Ecto neural progenitor cell (in vitro differentiated cells): ENCODE measurements around the gene LDLRAD2.
"Not testable (repeated sequence)": the region's sequence is repeated elsewhere in the genome, so short reads cannot be mapped to it uniquely, and the experiment has no call there.

ENCODE experiments used
- DNase-seq: peaks from one replicate; pipeline ENCODE4 v3.0.0-alpha.2; 2018; ENCODE audit warnings: low spot score

Gene LDLRAD2

DNA sequence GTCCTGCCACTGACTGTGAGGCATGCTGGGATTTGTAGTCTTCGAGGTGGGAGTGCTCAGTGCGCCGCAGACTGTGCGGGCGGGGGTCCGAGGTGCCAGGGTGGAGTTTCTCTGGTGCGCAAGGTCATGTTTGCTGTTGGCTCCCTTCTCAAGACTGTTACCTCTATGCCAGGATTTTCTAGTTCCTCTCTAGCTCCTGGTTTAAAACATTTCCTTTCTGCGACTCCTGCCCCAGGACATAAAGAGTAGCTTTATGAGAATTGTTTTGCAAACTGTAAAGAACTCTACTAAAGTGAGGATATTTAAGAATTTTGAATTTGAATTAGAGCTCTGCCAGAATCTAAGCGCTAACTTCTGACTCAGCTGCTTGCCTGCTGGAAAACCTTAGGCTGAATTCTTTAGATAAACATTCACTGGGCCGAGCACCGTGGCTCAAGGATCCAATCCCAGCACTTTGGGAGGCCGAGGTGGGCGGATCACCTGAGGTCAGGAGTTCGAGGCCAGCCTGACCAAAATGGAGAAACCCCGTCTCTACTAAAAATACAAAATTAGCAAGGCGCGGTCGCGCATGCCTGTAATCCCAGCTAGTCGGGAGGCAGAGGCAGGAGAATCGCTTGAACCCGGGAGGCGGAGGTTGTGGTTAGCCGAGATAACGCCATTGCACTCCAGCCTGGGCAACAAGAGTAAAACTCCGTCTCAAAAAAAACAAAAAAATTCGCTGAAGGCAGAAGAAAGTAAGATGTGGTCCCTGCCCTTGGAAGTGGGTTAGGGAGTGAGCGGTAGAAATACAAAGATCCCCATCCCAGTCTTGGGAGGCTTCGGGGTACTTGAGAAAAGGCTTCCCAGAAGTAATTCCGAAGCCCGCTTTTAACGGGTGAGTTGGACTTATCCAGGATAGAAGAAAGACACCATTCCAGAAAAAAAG lies 28.1 kb upstream of the LDLRAD2 start:
- peak; percentile 93 for DNase-seq

DNA sequence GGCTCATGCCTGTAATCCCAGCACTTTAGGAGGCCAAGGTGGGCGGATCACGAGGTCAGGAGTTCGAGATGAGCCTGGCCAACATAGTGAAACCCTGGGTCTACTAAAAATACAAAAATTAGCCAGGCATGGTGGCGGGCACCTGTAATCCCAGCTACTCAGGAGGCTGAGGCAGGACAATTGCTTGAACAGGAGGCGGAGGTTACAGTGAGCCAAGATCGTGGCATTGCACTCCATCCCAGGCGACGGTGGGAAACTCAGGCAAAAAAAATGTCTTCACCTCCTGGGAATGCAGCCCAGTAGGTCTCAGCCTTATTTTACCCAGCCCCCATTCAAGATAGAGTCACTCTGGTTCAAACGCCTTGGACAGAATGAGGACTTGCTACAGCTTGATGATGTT lies 26.3 kb upstream of the LDLRAD2 start:
- not testable (repeated sequence) for DNase-seq

- DNase-seq: no peak
Measured at GRCh38 chr1:21786640-21787039, 25.4 kb upstream of the LDLRAD2 start.

DNA sequence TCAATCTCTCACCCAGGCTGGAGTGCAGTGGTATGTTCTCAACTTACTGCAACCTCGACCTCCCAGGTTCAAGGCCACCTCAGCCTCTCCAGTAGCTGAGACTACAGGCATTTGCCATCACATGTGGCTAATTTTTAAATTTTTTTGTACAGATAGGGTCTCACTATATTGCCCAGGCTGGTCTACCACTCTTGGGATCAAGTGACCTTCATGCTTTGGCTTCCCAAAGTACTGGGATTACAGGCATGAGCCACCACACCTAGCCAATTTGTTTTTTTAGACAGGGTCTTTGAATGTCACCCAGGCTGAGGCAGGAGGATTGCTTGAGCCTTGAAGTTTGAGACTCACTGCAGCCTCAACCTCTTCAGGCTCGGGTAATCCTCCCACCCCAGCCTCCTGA lies 19.0 kb upstream of the LDLRAD2 start:
- DNase-seq: no peak

DNA sequence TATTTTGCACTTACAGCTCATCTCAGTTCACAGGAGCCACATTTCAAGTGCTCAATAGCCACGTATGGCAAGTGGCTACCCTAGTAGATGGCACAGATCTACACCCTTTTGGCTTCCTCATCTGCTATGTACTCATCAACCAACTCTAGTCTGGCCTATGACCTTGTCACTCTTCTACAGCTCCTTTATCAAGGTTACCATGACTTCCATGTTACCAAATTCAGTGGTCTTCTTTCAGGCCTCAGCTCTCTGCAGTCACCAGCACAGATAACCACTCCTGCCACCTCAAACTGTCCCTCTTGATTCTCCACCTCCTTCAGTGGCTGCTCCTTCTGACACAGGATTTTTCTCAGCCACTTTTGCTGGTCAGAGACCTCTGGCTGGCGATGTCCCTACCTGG lies 17.4 kb upstream of the LDLRAD2 start:
- no peak for DNase-seq

DNA sequence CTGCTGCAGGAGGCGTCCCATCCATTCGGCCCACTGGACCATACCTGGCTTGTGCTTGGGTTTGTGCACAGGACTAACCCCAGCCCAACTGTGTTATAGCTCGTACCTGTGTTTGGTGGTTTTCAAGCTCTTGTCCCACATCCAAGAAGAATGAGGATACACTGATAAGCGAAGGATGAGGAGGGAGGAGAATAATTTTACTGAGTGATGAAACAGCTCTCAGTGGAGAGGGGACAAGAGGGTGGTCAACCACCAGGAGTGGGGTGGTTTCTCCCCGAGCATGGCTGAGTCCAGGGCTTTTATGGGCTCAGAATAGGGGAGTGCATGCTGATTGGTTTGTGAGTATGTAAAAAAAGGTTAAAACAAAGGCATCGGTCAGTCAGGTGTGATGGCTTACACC lies 17.0 kb upstream of the LDLRAD2 start:
- DNase-seq: no peak

DNA sequence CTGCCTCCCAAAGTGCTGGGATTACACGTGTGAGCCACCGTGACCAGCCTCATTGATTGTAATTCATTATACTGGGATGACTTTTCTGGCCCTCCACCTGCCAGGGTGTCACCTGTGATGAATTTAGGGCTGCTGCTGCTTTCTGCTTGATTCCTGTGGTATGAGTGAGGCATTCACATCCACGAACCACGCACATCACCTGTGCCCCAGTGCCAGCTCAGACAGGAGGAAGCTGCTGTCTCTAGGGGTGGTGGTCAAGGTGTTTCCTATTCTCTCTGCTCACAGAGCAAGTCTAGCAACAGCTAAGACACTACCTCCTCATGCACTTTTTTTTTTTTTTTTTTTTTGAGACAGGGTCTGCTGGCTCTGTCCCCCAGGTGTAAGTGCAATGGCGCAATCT lies 12.3 kb upstream of the LDLRAD2 start:
- no peak for DNase-seq

DNA sequence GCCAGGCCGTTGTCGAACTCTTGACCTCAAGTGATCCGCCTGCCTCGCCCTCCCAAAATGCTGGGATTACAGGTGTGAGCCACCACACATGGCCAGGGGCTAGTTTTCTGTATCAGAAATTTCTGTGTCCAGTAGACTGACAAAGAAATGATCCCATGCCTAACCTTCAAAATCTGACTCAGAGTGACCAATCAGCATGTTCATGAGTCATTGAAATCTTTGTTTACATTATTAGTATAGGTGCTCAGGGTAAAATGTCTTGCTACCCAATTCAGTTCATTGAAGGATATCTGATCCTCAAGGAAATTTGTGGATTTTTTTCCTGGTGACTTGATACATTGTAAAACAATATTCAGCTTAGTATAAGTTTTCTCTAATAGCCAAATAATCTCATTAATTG lies 11.0 kb upstream of the LDLRAD2 start:
- no peak for DNase-seq

DNA sequence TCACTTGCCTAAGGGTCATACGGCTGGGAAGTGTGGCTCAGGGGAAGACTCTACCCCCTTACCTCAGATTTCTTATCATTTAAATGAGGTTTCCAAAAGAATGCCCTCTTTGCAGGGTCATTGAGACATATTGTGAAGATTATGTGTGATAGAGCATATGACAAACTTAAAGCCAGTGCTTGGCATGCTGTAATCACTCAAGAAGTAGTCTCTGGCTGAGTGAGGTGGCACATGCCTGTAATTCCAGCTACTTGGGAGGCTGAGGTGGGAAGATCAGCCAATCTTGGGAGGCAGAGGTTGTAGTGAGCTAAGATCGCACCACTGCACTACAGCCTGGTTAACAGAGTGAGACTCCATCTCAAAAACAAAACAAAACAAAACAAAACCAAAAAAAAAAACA lies 7.5 kb upstream of the LDLRAD2 start:
- DNase-seq: no peak

DNA sequence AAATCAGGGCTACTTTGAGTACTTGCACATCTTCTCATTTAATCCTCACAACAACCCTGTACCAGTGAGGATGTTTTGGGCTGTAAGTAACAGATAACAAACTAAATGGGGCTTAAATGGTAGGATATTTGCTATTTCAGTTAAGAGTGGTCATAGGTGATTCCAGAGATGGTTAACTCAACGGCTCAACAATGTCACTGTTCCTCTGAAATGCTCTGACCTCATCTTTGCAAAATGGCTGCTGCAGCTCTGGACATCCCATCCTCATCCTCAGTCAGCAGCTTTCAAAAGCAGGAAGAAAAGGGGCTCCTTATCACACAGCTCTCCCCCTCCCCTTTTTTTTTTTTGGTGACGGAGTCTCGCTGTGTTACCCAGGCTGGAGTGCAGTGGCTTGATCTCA lies 1.5 kb downstream of the LDLRAD2 start:
- no peak for DNase-seq

DNA sequence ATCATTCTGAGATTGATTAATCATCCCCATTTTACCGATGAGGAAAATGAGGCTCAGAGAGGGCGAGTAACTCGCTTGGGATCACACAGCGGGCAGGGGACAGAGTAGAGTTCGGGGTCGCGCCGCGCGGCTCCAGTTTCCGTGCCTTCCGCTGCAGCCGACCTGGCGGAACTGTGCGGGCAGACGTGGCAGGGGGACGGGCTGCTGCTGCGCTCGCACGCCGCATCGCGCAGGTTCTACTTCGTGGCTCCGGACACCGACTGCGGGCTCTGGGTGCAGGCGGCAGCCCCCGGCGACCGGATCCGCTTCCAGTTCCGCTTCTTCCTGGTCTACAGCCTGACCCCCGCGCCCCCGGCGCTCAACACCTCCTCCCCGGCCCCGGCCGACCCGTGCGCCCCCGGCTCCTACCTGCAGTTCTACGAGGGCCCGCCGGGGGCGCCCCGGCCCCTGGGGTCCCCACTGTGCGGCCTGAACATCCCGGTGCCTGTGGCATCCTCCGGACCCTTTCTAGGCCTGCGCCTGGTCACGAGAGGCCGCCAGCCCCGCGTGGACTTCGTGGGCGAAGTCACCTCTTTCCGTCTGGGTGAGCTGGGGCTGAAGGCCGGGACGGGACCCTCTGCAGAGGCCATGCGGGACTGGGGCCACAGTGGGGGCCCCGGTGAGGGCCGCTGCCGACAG lies 2.3 kb downstream of the LDLRAD2 start:
- peak; percentile 86 for DNase-seq

DNA sequence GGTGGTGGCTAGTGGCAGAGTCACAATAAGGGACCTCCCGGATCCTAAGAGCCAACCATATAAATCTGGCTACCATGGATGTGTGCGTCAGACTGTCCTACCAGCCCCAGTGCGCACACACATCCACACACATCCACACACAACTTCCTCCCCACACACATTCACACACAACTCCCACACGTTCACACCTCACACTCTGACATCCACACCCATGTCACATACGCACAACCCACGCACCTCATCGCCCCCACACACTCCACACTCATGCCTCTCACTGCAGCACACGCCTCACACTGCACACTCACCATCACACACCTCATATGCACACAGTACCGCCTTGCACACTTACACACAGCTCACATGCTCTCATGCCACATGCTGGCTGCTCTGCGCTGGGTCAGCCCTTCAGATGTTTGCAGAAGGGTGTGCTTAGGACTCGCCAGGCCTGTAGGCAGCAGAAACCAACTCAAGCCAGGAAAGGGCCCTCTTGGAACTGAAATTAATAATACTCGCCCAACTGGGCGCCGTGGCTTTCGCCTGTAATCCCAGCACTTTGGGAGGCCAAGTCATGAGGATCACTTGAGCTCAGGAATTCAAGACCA lies 3.0 kb downstream of the LDLRAD2 start:
- DNase-seq: no peak

DNA sequence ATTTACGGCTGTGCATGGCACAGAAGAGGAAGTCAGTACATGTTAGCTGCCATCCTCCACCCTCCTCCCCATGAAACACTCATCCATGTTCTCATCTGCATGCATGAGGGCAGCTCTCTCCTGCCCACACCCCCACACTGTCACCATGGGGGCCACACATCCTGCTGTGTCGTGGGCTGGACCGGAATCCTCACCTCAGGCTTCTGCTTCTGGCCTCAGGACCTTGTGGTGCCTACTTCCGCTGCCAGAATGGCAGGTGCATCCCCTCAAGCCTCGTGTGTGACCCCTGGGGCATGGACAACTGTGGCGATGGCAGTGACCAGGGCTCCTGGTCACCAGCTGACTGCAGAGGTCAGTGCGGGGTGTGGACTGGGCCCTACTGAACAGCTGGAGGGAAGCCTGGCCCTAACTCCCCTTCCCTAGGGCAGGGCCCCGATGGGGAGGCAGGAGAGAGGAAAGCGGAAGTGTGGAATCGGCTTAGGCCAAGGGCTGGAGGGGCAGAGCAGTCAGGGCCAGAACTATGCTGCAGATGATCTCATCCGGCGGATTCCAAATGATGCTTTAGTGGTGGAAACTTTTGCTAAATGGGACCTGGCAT lies 3.8 kb downstream of the LDLRAD2 start:
- no peak for DNase-seq

- DNase-seq: no peak
Measured at GRCh38 chr1:21816602-21817302, 4.7 kb downstream of the LDLRAD2 start.

DNA sequence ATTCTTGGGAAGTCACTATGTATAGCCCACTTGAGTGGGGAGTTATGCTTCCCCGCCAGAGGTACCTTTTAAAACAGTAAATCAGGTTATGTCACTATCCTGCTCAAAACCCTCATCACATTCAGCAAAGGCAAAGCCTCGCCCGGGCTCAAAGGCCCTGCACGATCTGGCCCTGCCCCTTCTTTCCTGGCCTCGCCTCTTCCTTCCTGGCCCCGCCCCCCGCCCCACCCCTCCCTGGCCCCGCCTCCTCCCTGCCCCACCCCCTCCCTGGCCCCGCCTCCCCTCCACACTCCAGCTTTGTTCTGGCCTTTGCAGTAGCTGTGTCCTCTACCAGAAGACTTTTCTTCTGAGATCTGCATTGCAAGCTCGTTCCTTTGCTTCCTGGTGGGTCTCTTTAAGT lies 6.6 kb downstream of the LDLRAD2 start:
- peak; percentile 81 for DNase-seq

DNA sequence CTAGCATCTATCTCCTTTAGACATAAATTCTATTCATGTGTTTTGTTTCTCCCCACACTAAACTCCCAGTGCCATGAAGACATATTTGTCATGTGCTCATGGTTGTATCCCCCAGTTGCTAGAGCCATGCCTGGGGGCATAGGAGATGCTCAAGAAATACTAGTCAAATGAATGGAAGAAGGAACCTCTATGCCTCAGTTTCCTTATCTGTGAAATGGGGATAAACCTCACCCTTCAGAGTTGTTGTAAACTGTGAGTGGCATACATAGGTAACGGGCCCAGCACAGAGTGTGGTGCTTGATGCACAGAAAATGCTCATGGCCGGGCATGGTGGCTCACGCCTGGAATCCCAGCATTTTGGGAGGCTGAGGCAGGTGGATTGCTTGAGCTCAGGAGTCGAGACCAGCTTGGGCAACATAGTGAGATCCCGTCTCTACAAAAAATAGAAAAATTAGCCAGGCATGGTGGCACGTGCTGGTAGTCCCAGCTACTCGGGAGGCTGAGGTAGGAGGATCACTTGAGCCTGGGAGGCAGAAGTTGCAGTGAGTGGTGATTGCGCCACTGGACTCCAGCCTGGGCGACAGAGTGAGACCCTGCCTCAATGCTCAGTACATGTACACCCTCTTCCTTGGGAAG lies 8.7 kb downstream of the LDLRAD2 start:
- no peak for DNase-seq

GRCh38 chr1:21821385-21822019 lies 9.4 kb downstream of the LDLRAD2 start:
- DNase-seq: no peak

GRCh38 chr1:21822349-21822748 lies 10.3 kb downstream of the LDLRAD2 start:
- DNase-seq: peak; percentile 76

GRCh38 chr1:21823206-21823979 lies 11.3 kb downstream of the LDLRAD2 start:
- DNase-seq: no peak

DNA sequence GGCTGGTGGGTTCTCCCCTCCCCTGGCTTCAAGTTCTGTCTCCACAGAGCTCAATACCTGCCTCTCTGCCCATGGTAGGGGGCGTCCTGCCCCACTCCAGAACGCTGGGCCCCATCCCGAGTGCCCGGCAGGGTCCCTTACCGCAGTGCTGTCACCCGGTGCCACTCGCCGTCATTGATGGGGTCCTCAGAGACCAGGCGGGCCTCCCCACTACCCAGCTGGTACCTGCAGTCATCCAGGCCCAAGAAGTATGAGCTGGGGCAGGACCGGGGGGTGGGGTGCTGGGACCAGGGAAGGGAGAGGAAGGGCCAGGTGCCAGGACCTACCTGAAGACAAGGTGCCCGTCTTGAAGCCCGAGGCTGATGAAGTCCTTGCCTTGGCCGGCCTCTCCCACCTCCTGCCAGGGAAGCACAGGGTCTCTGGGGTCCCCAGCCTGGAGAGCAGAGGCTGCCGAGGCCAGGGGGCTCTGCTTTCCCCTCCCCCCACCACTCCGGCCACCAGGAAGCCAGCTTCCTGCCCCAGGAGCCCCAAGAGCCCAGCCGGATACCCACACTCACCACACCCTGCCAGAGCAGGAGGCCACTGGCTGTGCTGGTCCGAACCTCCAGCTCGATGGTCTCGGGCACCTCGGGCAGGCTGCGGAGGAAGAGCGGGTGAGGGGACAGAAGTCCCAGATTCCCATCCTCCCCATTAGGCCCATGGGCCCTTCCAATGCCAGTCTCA lies 12.1 kb downstream of the LDLRAD2 start:
- DNase-seq: no peak
